GOT3 (cell line): Measurements from ENCODE around the gene SEPTIN5.

Experiments used
- DNase-seq: peaks from one replicate; lab custom pipeline; 2025; ENCODE audit warnings: mixed read lengths; lab: John Stamatoyannopoulos, UW

Gene SEPTIN5

DNA sequence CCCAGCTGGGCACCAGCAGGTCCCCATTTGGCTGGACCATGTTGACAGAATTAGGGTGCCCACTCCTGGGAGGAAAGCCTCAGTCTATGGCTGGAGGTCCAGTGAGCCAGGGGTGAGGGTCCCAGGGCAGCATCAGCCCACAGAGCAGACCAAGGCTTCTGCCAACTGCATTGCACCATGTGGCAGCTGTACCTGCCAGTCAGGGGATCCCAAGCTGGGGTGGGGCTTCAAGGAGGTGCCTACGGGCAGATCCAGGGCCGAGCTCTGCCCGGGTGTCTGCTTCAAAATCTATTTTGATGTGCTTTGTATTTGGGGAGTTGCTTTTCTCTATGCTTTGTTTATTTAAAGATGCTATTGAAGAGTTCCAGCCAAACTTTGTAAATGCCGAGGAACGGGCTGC lies 19.5 kb downstream of the SEPTIN5 start:
- DNase-seq = no peak

DNA sequence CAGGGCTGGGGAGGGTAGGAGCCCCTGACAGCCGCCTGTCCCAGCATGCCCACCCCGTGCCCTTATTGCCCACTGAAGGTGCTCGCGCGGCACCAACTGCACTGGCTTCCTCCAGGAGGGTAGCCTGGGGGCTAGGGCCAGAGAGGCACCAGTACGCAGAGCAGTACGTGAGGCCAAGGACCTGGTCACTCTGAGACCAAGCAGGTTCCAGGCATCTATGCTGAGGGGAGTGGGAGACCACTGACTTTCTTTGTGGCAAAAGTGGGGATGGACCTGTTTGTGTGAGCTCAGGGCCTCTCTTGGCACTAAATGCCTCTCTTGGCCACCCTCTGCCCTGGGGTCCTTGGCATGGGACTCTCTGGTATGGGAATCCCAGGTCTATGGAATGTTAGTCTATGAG lies 19.9 kb downstream of the SEPTIN5 start:
- DNase-seq = no peak

DNA sequence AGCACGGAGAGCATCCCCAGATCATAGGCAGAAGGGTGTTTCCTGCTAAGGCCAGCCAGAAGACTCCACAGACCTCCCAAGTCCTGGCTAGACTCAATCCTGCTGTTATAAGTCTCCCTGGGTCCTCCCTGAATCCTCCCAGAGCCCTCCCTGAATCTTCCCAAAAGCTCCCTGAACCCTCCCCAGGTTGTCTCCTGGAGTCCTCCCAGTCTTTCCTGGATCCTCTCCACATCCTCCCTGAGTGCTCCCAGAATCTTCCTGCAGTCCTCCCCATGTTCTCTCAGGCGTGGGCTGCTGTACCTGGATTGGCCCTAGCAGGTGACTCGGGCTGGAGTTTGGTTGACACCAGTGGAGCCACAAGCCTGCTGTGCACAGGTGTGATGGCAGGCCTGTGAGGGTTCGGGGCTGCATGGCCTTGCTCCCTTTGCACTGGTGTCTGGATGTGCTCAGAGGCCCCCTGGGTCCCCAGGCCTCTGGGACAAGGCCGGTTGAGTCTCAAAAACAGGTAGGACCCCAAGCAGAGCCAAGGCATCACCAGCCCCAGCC lies 20.6 kb downstream of the SEPTIN5 start:
- no peak for DNase-seq

DNA sequence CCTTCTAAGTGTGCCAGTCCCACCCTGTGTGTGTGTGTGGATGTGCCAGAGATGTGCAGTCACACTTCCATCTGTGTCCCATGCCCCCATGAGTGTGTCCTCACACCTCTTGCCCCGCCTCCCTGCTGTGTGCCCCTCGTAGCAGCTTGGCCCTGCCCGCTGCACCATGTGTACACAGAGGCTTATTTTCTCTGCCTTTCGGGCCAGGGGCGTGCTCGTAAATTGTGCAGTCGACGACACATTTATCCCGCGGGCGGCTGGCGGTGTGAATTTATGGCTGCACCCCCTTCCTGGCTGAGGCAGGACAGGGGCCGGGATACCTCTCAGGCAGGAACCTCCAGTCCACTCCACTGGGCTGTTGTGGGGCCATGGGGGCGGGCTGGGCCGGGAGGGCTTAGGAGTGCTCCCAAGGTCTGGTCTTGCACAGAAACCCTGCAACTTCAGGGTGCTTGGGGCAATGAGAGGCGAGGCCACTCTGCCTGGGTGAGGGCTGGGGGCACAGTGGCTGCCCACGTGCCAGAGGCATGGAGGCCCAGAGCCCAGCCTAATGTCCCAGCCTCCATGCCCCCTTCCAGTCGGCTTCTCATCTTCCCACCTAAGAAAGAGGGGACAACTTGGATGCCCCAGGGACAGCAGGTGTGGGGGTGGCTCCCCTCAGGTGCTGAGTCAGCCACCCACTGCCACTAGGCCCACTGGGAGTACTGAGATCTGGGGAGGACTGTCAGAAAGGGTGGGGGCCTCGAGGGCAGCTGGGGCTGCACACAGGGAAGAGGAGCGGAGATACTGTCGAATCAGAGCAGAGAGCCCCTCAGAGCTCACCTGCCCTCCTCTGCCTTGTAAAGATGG lies 21.6 kb downstream of the SEPTIN5 start:
- no peak for DNase-seq

DNA sequence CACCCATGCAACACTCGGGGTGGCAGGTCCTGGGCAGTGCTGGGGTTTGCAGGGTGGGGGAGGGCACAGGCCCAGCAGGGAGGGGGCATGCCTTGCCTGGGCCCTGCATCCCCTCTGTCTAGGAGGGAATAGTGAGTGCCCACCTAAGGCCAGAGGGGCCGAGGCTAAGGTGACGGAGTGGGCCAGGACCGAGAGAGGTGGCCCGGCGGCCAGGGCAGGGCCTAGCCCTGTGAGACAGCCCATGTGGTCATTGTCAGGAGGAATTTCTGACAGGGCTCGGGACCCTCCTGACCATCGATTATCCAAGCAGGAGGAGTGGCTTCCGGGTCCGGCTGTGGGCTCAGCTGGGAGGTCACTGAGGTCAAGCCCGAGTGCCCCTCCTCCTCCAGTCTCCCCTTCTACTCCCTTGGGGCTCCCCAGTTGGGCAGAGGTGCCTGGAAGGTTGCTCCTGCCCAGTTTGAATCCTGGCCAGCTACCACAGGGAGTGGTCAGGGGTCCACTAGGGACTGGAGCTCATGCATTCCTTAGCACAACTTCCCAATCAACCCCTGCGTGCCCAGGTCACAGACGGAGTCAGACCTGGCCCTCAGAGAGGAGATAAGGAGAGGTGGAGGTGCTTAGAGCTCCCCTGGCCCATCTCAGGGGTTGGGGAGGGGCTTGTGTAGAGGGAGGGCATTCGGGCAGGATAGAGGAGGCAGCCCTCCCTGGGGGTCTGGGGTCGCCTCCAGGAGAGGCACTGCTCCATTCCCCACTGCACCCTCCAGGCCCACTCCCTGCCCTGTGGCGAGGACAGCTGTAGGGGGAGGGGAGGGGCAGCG lies 23.8 kb downstream of the SEPTIN5 start:
- DNase-seq = no peak

DNA sequence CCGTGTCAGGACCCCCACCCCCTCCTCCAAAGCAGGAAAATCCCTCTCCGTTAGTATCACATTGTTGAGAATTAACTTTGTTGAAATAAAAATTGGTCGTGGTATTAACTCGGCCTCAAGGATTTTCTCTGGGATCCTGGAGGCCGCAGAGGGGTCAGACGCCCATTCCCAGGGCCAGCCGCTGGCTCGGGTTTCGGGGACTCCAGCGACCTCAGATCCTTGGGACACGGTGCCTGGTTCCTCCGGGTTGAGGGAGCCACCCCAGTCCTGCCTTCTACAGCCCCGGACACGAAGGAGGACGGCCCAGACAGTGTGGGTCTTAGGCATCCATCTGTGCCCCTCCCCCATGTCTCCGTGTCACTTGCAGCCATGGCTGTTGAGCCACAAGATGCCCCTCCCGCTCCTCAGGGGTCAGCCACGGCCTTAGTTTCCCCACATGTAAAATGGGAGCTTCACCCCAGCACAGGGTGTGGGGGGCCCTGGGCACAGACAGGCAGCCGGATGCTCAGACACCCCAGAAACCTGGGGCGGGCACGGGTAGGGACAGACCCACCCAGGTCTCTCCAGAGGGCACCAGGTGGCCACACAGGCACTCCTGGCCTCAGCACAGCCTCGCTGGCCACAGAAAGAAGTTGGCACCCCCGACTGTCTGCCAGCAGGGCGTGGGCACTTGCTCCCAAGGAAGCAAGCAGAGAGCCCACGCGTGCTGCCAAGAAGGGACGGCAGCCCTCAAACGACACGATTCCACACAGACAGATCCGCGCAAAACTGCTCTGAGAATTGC lies 24.6 kb downstream of the SEPTIN5 start:
- no peak for DNase-seq

DNA sequence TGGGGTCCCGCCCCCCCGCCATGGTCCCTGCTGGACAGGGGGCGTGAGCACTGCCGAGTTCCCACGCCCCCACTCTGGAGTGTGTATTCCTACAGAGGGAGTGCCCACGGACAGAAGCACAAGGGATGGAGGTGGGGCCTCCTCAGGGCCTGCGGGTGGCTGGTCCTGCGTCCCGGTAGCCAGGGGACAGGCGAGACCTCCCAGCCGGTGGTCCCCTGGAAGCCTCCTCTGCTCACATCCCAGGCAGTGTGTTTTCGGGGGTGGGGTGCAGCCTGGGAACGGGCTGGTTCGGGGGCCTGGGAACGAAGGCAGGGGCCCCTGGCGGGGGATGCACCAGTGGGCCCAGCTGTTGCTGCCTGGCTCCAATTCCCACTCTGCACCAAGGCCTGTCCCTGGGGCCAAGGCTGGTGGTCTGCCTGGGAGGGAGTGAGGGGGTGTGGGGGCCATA lies 25.2 kb downstream of the SEPTIN5 start:
- DNase-seq = no peak

DNA sequence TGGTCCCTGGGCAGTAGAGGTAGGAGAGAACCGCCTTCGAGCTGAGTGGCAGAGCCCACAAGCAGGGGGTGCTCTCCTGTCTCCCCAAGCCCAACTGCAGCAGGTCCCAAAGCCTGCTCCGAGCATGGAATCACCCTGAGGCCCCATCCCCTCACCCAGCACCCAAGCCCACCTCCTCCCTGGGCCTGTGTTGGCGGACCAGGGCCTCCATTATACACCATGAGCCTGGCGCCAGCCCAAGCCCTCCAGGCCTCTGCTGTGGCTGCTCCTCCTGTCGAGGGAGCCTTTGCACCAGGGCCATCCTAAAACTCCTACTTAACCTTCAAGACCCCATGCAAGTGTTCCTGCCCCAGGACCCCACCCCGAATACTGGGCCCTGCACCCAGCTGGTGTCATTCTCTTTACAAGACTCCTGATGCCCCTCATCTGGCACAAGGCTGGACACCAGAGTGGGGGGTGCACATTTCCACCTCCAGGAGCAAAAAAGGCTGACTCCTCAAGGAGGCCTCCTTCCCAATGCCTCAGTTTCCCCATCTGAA lies 25.7 kb downstream of the SEPTIN5 start:
- no peak for DNase-seq

DNA sequence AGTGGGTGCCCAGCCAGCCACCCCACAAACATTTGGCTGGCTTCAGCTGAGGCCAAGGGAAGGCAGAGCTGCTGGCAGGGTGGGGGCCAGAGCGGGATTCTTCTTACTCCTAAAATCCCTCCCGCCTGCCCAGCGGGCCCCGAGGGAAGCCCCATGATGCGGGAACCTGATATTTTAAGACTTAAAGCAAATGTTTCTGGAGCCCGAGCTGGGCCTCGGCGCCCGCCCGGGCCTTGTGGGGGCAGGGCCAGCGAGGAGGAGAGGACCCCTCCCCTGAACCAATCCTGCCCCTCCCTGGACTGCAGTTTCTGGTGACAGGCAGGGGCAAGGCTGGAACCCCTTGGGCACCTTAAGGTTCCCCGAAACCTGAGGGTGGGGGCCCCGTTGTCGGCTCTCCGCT lies 26.3 kb downstream of the SEPTIN5 start:
- no peak for DNase-seq

DNA sequence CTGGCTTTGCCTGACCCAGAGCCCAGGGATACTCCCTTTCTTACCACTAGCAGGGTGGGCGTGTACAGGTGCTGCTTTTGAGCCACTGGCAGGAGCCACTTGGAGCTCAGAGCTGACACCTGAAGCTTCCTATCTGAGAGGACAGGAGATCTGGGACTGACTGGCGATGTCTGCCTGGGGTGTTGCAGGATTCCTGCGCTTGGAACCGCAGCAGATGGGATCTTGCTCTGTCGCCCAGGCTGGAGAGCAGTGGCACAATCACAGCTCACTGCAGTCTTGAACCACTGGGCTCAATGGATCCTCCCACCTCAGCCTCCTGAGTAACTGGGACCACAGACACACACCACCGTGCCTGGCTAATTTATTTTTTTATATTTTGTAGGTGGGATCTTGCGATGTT lies 26.8 kb downstream of the SEPTIN5 start:
- no peak for DNase-seq

DNA sequence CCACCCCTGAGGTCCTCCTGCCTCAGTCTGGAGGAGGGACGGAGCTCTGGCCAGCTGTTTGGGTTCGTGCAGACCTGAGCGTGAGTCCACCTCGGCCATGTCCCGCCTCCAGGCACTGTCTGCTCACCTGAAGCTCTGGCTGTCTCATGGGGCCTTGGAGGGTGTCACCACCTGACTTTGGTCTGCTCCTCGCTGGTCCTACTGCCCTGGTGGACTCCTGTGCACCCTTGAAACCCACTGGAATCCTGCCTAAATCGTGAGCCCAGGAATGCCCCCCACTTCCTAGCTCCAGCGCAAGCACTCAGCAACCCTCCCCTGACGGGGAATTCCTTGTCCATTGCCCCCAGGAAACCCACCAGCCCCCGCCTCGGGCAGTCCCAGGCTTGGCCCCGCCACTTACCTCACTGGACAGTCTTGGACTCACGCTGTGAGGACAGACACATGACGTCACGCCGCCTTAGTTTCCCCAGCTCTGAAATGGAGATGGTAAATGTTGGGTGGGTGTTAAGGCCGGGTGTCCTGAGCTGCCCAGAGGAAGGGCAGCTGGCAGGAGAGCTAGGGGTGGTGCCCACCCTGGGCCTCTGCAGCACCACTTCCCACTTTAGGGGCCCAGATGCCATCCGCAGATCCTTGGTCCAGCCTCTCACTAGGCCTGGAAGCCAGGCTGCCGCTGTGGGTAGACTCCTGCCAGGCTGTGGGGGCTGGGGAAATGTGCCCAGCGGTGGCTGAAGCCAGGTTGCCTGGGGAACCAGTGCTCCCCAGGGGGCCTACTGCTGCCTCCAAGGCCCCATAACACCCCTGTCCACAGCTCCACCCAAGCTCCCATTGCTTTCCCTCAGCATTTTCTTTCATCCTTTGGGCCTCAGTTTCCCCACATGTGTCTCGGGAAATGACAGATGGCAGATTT lies 28.1 kb downstream of the SEPTIN5 start:
- no peak for DNase-seq

DNA sequence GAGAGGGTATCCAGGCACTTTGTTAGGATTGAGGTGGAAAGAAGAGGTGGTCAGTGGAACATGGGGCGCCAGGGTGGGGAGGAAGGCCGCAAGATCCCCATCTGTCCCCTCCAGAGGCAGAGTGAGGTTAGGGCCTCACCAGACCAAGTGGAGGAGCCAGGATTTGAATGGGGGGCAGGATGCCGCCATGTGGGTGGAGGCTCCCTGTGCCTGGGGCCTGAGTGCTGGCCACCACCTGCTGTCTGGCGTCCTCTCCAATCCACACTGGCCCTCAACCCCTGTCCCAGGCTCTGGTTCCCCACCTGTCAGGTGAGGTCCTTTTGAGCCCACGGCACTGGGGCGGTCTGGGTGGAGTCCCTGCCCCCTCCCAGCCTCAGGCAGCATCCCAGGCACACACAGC lies 28.8 kb downstream of the SEPTIN5 start:
- DNase-seq = no peak

DNA sequence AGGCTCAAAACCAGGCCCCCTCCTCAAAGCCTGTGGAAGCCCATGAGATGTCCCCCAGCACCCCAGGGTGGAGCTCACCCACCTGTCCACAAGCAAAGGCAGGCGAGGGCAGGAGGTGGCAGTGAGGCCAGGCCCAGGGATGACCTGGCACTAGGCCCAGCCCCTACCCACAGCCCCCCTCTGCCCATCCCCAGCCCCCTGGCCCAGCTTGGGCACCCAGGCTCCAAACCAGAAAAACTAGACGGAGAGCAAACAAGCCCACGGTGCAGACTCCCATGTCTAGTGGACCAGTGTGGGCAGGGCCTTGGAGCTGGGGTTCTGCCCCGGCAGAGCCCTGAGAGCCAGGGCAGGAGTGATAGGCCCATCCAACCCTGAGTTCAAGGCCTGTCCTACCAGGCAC lies 29.3 kb downstream of the SEPTIN5 start:
- no peak for DNase-seq

DNA sequence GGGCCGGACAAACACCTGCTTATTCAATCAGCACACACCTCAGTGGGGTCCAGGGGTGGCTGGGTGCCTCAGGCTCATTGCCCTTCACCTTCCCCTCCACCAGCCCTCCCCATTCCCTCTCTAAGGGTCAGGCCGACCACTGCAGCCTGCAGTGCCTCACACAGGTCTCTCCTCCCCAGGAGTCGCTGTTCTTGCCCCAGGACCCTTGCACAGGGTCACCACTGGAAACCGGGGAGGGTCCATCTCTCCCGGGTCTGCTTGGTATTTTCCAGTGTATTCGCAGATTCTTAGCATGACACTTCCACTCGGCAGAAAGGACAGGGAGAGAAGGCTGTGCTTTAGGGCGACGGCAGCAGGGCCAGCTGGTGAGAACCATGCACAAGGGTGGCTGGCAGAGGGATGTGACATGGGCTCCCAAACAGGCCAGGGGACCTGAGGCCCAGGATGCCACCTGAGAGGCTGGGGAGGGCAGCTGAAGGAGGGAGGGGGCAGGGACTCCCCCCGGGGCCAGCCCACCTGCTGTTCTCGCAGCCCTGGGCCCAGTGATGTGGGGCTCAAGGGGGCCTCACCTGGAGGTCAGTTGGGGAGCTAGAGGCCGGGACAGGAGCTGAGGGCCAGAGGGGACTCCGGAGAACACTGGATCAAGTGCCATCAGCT lies 30.2 kb downstream of the SEPTIN5 start:
- no peak for DNase-seq

DNA sequence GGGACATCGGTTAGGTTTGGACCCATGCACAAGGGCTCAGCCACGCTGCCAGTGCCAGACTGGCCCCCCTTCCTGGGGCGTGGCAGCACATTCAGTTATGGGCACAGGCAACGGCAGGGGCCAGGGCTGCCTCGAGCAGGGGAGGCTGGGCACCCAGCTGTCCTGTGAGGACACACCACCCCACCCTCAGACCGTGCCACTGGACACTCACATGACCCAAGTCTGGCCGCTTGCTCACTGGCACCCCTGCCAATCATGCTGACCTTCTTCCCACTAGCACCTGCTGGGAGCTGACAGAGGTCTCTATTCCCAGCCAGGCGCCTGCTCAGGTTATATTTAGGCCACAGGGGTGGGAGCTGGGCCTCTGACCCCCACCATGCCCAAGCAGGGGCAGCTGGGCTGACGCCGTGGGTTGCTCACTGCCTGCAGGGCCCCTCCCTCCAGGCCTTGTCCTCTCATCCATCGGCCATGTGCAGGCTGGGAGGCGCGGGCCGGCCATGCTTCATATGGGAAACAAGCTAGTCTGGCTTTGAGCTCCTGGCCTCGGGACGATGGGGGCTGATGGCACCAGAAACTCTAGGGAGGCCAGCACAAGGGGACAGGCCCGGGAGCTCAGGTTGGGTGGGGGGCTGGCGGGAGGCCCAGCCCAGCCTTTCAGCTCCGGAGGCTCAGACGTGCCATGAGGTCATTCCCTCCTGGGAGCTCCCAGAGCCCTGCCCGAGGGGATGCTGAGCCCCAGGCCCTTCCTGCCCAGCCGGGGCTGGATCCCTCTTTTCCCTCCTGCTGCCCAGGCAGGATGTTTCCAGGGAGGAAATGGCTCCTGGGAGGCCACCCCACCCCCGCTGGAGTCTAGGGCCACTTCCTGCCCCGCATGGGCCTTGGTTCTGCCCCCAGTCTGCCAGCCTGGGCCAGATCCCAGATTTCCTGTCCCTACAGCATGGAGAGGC lies 31.1 kb downstream of the SEPTIN5 start:
- DNase-seq = no peak

DNA sequence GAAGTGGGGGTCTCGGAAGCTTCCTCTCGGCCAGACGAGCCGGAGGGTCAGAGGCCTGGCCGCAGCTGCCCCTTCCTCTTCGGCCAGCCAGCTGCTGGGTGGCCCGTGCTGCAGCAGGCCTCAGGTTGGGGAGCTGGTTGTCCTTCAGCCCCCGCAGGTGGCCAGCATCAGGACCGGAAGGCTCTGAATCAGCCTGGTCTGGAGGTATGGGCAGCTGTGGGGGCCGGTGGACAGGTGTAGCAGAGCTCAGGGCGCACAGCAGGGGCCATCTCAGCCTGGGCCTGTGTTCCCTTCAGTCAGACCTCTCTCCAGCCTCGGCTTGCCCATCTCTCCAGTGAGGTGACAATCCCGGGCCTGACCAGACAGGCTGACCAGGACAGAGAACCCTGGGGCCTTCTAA lies 32.4 kb downstream of the SEPTIN5 start:
- DNase-seq = no peak

DNA sequence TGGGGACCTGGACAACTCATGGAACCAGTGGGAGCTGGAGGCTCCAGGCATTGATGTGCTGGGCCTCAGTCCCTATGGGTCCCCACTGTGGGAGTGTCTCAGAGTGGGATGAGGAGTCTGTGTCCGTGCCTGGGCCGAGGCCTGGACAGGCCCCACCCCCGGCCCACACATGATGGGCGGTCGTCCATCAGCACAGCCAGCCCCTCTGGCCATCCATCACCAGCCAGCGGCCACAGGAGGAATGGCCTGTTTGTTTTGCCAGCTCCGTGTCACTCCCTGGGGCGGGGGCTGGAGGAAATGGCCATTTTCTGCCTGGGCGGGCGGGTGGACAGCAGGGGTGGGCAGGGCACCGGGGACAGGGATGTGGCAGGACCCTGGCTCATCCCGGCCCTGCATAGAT lies 33.2 kb downstream of the SEPTIN5 start:
- DNase-seq = no peak

DNA sequence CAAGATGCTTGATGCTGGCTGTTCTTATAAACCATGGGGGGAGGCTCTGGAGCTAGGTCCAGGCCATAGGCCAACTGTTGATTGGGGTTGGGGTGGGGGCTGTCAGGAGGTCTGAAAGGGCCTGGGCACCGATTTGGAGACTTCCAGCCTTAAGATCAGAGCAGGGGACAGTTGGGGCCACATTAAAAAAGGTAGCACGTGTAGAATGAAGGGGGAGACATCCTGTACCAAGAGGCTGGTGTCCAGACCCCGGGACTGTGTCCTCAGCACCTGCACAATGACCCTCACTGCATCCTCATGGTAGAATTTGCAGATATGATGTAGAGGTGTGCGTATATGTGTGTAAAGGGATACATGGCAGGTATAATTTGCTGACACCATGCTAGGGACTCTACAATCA lies 33.8 kb downstream of the SEPTIN5 start:
- DNase-seq = no peak

DNA sequence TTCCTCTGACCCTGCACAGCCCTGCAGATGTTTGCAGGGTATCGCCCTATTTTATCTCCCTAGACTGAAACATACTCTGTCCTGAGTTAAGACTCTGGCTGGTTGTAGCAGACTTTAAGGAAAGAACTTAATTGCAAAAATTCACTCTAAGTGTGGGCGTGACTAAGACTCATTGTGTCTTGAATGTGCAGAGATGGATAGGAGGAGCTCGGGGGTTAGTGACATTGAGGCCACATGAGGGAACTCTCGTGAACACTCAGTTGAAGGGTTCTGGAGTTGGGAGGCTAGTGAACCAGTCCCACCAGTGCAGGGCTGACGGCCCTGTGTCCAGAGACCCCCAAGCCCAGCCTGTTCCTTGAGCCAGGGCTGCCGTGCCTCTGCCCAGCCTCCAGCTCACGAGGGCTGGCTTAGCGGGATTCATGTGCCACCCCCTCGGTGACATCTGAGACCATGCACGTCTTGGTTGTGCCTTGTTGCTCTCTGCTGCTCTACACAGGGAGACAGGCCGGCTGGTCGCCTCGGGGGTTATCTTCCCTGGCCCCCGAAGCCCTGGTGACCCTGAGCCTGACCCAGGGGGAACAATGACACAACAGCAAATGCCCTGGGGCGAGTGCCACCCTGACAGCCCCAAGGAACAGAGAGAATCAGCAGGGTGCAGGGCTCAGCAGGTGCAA lies 34.8 kb downstream of the SEPTIN5 start:
- DNase-seq = no peak
